Prostate gland (tissue), 2 donors: ENCODE results near the gene SYTL1. TPM values are rescaled to one million over a fixed set of nuclear protein-coding genes. Genes with fewer than 3 reads are reported as not detected.
A peak's percentile ranks its signal among the peaks of the same experiment; 100 is the strongest.

ENCODE experiments used
- DNase-seq: peaks from one replicate; pipeline ENCODE4 v3.0.0-alpha.2; 2019; ENCODE audit warnings: low spot score
- H3K27ac ChIP-seq, 2 donors: fragments of 200-600 bp; sonication (generic); 2 replicates each; pipeline ENCODE4 v1.5.1; 2017 to 2019
- H3K27me3 ChIP-seq: fragments of 200-600 bp; sonication (generic); replicated peaks from 2 replicates; pipeline ENCODE4 v1.5.1; 2019; ENCODE audit not compliant: insufficient read depth
- H3K36me3 ChIP-seq, 2 donors: fragments of 200-600 bp; sonication (generic); 1 replicate in 1 of 2; 2 replicates in 1 of 2; pipeline versions ENCODE4 v1.5.1 to v1.8.1; 2017 to 2019
- H3K4me1 ChIP-seq: fragments of 200-600 bp; sonication (generic); replicated peaks from 2 replicates; pipeline ENCODE4 v1.5.1; 2019
- H3K4me3 ChIP-seq, 2 donors: fragments of 200-600 bp; sonication (generic); 2 replicates each; pipeline ENCODE4 v1.5.1; 2017 to 2019
- H3K9me3 ChIP-seq: fragments of 200-600 bp; sonication (generic); 2 replicates; pipeline ENCODE4 v1.5.1; 2017
- CTCF ChIP-seq, 4 experiments: fragments of 200-600 bp in 2 of 4; fragments of 450-650 bp in 2 of 4; sonication (generic) in 2 of 4; IDR thresholded peaks; 1 replicate in 3 of 4; 2 replicates in 1 of 4; pipeline ENCODE4 v1.5.1; 2016 to 2019; ENCODE audit warnings: antibody characterized with exemption in 4 of 4, mild to moderate bottlenecking in 2 of 4, moderate library complexity in 2 of 4
- POLR2A ChIP-seq: fragments of 450-650 bp; IDR thresholded peaks from one replicate; pipeline ENCODE4 v1.6.1; 2016; ENCODE audit warnings: antibody characterized with exemption, mild to moderate bottlenecking
- POLR2AphosphoS5 ChIP-seq: sonication (generic); formaldehyde crosslinking; IDR thresholded peaks from one replicate; pipeline ENCODE4 v1.6.1; 2017; ENCODE audit warnings: antibody characterized with exemption
- WGBS: methylation state at CpG from one replicate; pipeline ENCODE4 v1.1.5; 2018; 5-methylcytosine and 5-hydroxymethylcytosine counted together
- intact Hi-C: fragments of 100-400 bp; cut with DNase I; formaldehyde crosslinking; loops from one replicate; pipeline ENCODE4 v1.14.2; 2022
- total RNA-seq, 2 donors: library from RNA; depleted of rRNA; stranded (reverse); fragments of >200 nt; gene quantifications; one replicate each; pipeline ENCODE4 v1.1.0, GENCODE V29; 2016

The SYTL1 gene
- total RNA-seq, 2 donors from 2014 or later, result 94.7 to 217 TPM

- Histone ChIP-seq H3K27ac (peak overlapping the region; percentile 71 to 75), H3K27me3 (no peaks in the 10 kb centered on the region), H3K4me3 (peak overlapping the region; percentile 53 to 62), H3K4me1 (peaks cover 21% of the 10 kb centered on the region), H3K9me3 (no peaks in the 10 kb centered on the region), H3K36me3 (peaks cover 0 to 9% of the 10 kb centered on the region in 2 donors)
- DNase-seq, result no peak
- intact Hi-C loops, result loop anchor here (2.0 kb wide), 1 partner anchor 24 kb away; no protein-coding TSS in a partner anchor
- 9% methylated on average over 10 of the region's 10 CpGs for WGBS
- TF ChIP-seq POLR2AphosphoS5 (no peak), CTCF (IDR thresholded peaks at IDR 0.05) (no peak), POLR2A (no peak)
Observed at GRCh38 chr1:27322569-27323240, 19.1 kb upstream of the SYTL1 start.

GRCh38 chr1:27325286-27325685 is 16.5 kb upstream of the SYTL1 start:
- no peaks in the 10 kb centered on the region for H3K27me3 ChIP-seq
- 87% methylated on average over 15 of the region's 15 CpGs for WGBS
- no peak overlapping the region for H3K4me3 ChIP-seq
- DNase-seq, result no peak
- peaks cover 25% of the 10 kb centered on the region for H3K4me1 ChIP-seq
- H3K36me3 ChIP-seq, result peaks cover 0 to 9% of the 10 kb centered on the region in 2 donors
- no peak for TF ChIP-seq CTCF (IDR thresholded peaks at IDR 0.05)
- TF ChIP-seq POLR2A, result no peak
- intact Hi-C loops, result no loop called here
- no peaks in the 10 kb centered on the region for H3K9me3 ChIP-seq
- H3K27ac ChIP-seq, result peak overlapping the region in 1 of 2 donors; percentile 67

- Histone ChIP-seq H3K27me3 (no peaks in the 10 kb centered on the region), H3K36me3 (peaks cover 0 to 9% of the 10 kb centered on the region in 2 donors), H3K4me1 (peaks cover 23% of the 10 kb centered on the region), H3K9me3 (no peaks in the 10 kb centered on the region), H3K4me3 (no peak overlapping the region), H3K27ac (no peak overlapping the region)
- TF ChIP-seq CTCF (IDR thresholded peaks at IDR 0.05), result no peak
- WGBS, result 80% methylated on average over 5 of the region's 5 CpGs
- intact Hi-C loops, result no loop called here
- no peak for DNase-seq
Observed at GRCh38 chr1:27327964-27328363, 13.9 kb upstream of the SYTL1 start.

GRCh38 chr1:27330786-27331185 is 11.0 kb upstream of the SYTL1 start:
- no peak overlapping the region for H3K4me3 ChIP-seq
- no peaks in the 10 kb centered on the region for H3K27me3 ChIP-seq
- no peaks in the 10 kb centered on the region for H3K9me3 ChIP-seq
- 77% methylated on average over 8 of the region's 8 CpGs for WGBS
- no peak for TF ChIP-seq POLR2AphosphoS5
- no peak overlapping the region for H3K27ac ChIP-seq
- H3K36me3 ChIP-seq, result peaks cover 9 to 22% of the 10 kb centered on the region in 2 donors
- intact Hi-C loops, result no loop called here
- H3K4me1 ChIP-seq, result peaks cover 16% of the 10 kb centered on the region
- DNase-seq, result no peak

- H3K27me3 ChIP-seq, result no peaks in the 10 kb centered on the region
- WGBS, result 83% methylated on average over 3 of the region's 3 CpGs
- no peak overlapping the region for H3K27ac ChIP-seq
- TF ChIP-seq CTCF (IDR thresholded peaks at IDR 0.05) (no peak), POLR2AphosphoS5 (no peak), POLR2A (no peak)
- intact Hi-C loops, result no loop called here
- H3K9me3 ChIP-seq, result no peaks in the 10 kb centered on the region
- DNase-seq, result no peak
- H3K4me3 ChIP-seq, result no peak overlapping the region
- peaks cover 9 to 24% of the 10 kb centered on the region in 2 donors for H3K36me3 ChIP-seq
- peaks cover 16% of the 10 kb centered on the region for H3K4me1 ChIP-seq
Observed at GRCh38 chr1:27331426-27331825, 10.4 kb upstream of the SYTL1 start.
